ENCODE measurements around the gene GTPBP8.
"Not testable (repeated sequence)": the region's sequence is repeated elsewhere in the genome, so short reads cannot be mapped to it uniquely, and the experiment has no call there.

The GTPBP8 gene

GRCh38 chr3:113040231-113040630 is 49.4 kb downstream of the GTPBP8 start:
- Histone ChIP-seq H3K4me3 (ENCODE audit: insufficient read depth, low read length, poor library complexity, severe bottlenecking) (no peak overlapping the region), H4K20me1 (ENCODE audit: low read depth, low read length) (no peaks in the 10 kb centered on the region), H3K79me2 (ENCODE audit: insufficient read depth, low read length) (no peaks in the 10 kb centered on the region), H3K9ac (ENCODE audit: low read length) (no peak overlapping the region), H3K36me3 (ENCODE audit: low read length) (no peaks in the 10 kb centered on the region), H3K27ac (ENCODE audit: low read depth, low read length) (no peak overlapping the region), H3F3A (ENCODE audit: insufficient read depth) (no peaks in the 10 kb centered on the region), H3K27me3 (ENCODE audit: low read length) (no peaks in the 10 kb centered on the region), H3K9me2 (replicated peaks; ENCODE audit: insufficient read depth, low read length) (no peaks in the 10 kb centered on the region), H3K9me3 (ENCODE audit: insufficient read depth, low read length) (no peaks in the 10 kb centered on the region), H3K4me2 (ENCODE audit: low read depth, low read length, poor library complexity, severe bottlenecking) (no peak overlapping the region), H2AFZ (ENCODE audit: low read depth, low read length, severe bottlenecking) (no peak overlapping the region)
- no peak for TF ChIP-seq EZH2phosphoT487 (conservative IDR thresholded peaks at IDR 0.05; ENCODE audit: low read length)
- no peak for TF ChIP-seq CTCF (IDR thresholded peaks at IDR 0.05; ENCODE audit: insufficient read depth, low read length, poor library complexity, severe bottlenecking)

- TF ChIP-seq CTCF (IDR thresholded peaks at IDR 0.05; ENCODE audit: insufficient read depth, low read length, poor library complexity, severe bottlenecking) (no peak), EZH2phosphoT487 (conservative IDR thresholded peaks at IDR 0.05; ENCODE audit: low read length) (no peak)
- no peak overlapping the region for H3K9ac ChIP-seq (ENCODE audit: low read length)
- no peaks in the 10 kb centered on the region for H3K9me2 ChIP-seq (replicated peaks; ENCODE audit: insufficient read depth, low read length)
- no peak overlapping the region for H2AFZ ChIP-seq (ENCODE audit: low read depth, low read length, severe bottlenecking)
- no peaks in the 10 kb centered on the region for H3F3A ChIP-seq (ENCODE audit: insufficient read depth)
- H3K4me3 ChIP-seq (ENCODE audit: insufficient read depth, low read length, poor library complexity, severe bottlenecking), result no peak overlapping the region
- H4K20me1 ChIP-seq (ENCODE audit: low read depth, low read length), result no peaks in the 10 kb centered on the region
- H3K27me3 ChIP-seq (ENCODE audit: low read length), result no peaks in the 10 kb centered on the region
- no peak overlapping the region for H3K27ac ChIP-seq (ENCODE audit: low read depth, low read length)
- no peaks in the 10 kb centered on the region for H3K79me2 ChIP-seq (ENCODE audit: insufficient read depth, low read length)
- no peaks in the 10 kb centered on the region for H3K9me3 ChIP-seq (ENCODE audit: insufficient read depth, low read length)
- H3K36me3 ChIP-seq (ENCODE audit: low read length), result no peaks in the 10 kb centered on the region
- H3K4me2 ChIP-seq (ENCODE audit: low read depth, low read length, poor library complexity, severe bottlenecking), result no peak overlapping the region
Observed at GRCh38 chr3:113043686-113044085, 52.9 kb downstream of the GTPBP8 start.

GRCh38 chr3:113046186-113046965 is 55.6 kb downstream of the GTPBP8 start:
- not testable (repeated sequence) for H3K79me2 ChIP-seq (ENCODE audit: insufficient read depth, low read length); H3K27ac ChIP-seq (ENCODE audit: low read depth, low read length); H3K9me3 ChIP-seq (ENCODE audit: insufficient read depth, low read length); H3K4me2 ChIP-seq (ENCODE audit: low read depth, low read length, poor library complexity, severe bottlenecking); H4K20me1 ChIP-seq (ENCODE audit: low read depth, low read length); H3K36me3 ChIP-seq (ENCODE audit: low read length); H2AFZ ChIP-seq (ENCODE audit: low read depth, low read length, severe bottlenecking); H3K9me2 ChIP-seq (replicated peaks; ENCODE audit: insufficient read depth, low read length); H3K4me3 ChIP-seq (ENCODE audit: insufficient read depth, low read length, poor library complexity, severe bottlenecking); H3K9ac ChIP-seq (ENCODE audit: low read length); H3F3A ChIP-seq (ENCODE audit: insufficient read depth); H3K27me3 ChIP-seq (ENCODE audit: low read length)

GRCh38 chr3:113051302-113051711 is 60.5 kb downstream of the GTPBP8 start:
- H3K27ac ChIP-seq (ENCODE audit: low read depth, low read length), result no peak overlapping the region
- no peak overlapping the region for H3K9ac ChIP-seq (ENCODE audit: low read length)
- peak overlapping the region; percentile 55 for H2AFZ ChIP-seq (ENCODE audit: low read depth, low read length, severe bottlenecking)

More at GRCh38 chr3:113051302-113051711, 60.5 kb downstream of the GTPBP8 start:
- Histone ChIP-seq H3K4me2 (ENCODE audit: low read depth, low read length, poor library complexity, severe bottlenecking) (peak overlapping the region; percentile 8), H3K9me2 (replicated peaks; ENCODE audit: insufficient read depth, low read length) (no peaks in the 10 kb centered on the region), H3F3A (ENCODE audit: insufficient read depth) (no peaks in the 10 kb centered on the region), H4K20me1 (ENCODE audit: low read depth, low read length) (no peaks in the 10 kb centered on the region), H3K79me2 (ENCODE audit: insufficient read depth, low read length) (no peaks in the 10 kb centered on the region), H3K36me3 (ENCODE audit: low read length) (no peaks in the 10 kb centered on the region), H3K27me3 (ENCODE audit: low read length) (no peaks in the 10 kb centered on the region), H3K4me3 (ENCODE audit: insufficient read depth, low read length, poor library complexity, severe bottlenecking) (no peak overlapping the region), H3K9me3 (ENCODE audit: insufficient read depth, low read length) (no peaks in the 10 kb centered on the region)
- peak; percentile 71 for TF ChIP-seq CTCF (IDR thresholded peaks at IDR 0.05; ENCODE audit: insufficient read depth, low read length, poor library complexity, severe bottlenecking)
- no peak for TF ChIP-seq EZH2phosphoT487 (conservative IDR thresholded peaks at IDR 0.05; ENCODE audit: low read length)

Measured in SU-DHL-6 (cell line).